Myometrial cell (primary cell): ENCODE data around the gene GEMIN7. TPM values are rescaled to one million over a fixed set of nuclear protein-coding genes. Genes with fewer than 3 reads are reported as not detected.

Source experiments
- total RNA-seq: library from RNA; depleted of rRNA; stranded (reverse); fragments of >200 nt; gene quantifications from 2 replicates; pipeline ENCODE4 v1.2.3, GENCODE V29; 2015

GEMIN7 gene, protein sequence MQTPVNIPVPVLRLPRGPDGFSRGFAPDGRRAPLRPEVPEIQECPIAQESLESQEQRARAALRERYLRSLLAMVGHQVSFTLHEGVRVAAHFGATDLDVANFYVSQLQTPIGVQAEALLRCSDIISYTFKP
- 18.5 and 23.2 TPM in 2 replicates for total RNA-seq

GRCh38 chr19:45079063-45079910 is at the start of gene GEMIN7:
Gene GEMIN7, plus strand, starts transcription at chr19:45079260. Its CDS starts 10,855 bp downstream, at chr19:45090115.

DNA sequence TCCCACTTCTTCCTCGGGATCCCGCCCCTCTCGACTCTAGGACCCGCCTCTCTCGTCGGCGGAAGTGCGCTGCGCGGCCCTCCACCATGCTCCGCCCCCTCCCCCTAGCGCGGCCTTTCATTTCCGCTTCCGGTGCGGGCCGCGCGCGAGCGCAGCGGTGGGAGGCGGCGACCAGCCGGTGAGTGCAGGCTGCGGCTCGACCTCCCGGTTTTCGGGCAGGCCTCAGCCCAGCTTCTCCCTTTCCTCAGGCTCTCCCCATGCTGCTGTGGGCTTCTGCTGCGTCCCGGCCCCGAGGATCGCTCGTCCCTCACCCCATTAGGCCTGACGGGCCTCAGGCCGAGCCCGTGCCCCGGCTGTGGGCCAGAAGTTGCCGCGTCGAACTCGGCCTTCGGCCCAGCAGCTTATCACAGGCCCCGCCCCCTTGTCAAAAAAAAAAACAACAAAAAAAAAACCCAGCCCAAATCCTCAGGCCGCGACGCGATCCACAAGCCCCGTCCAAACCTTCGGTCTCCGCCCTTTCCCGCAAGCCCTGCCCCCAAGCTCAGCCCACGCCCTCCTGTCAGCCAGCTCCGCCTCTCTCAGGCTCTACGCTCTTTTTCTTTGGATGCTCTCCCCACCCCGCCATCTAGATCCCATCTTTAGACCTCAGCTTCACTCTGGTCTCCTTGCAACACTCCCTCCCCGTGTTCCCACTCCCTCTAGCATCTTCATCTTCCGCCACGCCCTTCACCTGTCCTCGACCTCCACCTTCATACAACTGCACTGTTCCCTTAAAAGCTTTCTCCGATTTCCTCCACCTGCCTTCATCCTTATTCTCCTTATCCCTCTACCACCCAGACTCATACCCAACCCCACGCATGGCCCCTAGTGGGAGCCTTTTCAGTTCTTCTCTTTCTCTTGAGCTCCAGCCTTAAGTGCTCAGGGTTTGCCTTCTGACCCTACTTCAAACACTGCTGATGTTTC is 39.8 kb upstream of the GEMIN7 start, which contains the start of gene CLASRP:
Gene CLASRP (plus strand): TSS at position 115 of the 963 bp plus-strand sequence. CDS start 1,168 bp downstream, outside the sequence.

DNA sequence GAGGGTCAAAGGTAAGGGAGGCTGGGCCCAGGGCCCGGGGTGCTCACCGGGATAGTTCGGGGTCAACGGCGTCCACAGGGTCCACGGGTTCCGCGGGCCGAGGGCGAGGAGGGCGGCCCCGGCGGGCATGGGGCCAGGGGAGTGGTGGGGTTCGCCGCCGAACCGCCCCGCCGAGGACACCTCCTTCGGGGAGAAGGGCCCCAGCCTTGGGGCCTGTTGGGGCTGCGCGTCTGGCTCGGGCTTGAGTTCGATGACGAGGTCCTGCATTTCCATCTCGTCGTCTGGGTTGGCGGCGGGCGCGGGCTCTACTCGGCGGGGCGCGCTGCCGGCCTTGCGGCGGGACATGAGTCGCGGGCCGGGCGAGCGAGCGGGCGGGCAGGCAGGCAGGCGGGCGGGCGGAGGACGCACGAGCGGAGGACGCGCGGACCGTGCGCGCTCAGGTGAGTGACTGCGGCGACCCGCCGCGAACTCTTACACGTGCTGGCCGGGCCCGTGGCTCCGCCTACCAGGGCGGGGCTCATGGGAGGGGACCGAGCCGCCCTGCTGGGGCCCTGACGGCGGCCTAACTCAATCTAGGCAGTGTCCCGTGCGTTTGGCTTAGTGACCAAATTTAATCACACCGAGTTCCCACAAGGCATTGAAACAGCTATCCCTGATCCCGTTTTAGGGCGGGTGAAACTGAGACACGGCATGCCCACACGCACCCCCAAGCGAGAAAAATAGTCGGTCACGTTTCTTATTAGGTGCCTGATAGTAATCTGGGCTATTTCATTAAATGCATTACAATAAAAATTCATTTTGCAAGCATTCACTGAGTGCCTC is 2.8 kb upstream of the GEMIN7 start, which contains the start of gene ZNF296:
Gene ZNF296 (minus strand): TSS at position 450 of the 822 bp plus-strand sequence. CDS start 105 bp downstream, at position 345.

GRCh38 chr19:45092747-45093678 is 14.0 kb downstream of the GEMIN7 start, which contains the start of gene PPP1R37:
Gene PPP1R37, plus strand, starts transcription at chr19:45093179. Its CDS starts 147 bp downstream, at chr19:45093326.

Other genes starting within 250 kb of the GEMIN7 start
- 246 and 247 TPM in 2 replicates for gene NECTIN2, start 233.0 kb upstream of the GEMIN7 start, total RNA-seq
- 70.3 and 96.9 TPM in 2 replicates for gene TOMM40, start 188.0 kb upstream of the GEMIN7 start, total RNA-seq
- gene APOE, start 173.5 kb upstream of the GEMIN7 start, total RNA-seq, result 11.8 and 21.4 TPM in 2 replicates
- gene APOC1, start 164.7 kb upstream of the GEMIN7 start, total RNA-seq, result 6.6 and 16.7 TPM in 2 replicates
- gene APOC4, start 137.0 kb upstream of the GEMIN7 start, total RNA-seq, result not detected in 2 replicates
- gene APOC2, start 133.2 kb upstream of the GEMIN7 start, total RNA-seq, result not detected in 2 replicates
- gene CLPTM1, start 123.9 kb upstream of the GEMIN7 start, total RNA-seq, result 42.7 and 82.2 TPM in 2 replicates
- gene RELB, start 77.8 kb upstream of the GEMIN7 start, total RNA-seq, result 14.9 and 21.9 TPM in 2 replicates
- gene CLASRP, start 40.2 kb upstream of the GEMIN7 start, total RNA-seq, result 37.4 and 38.6 TPM in 2 replicates
- gene ZNF296, start 2.8 kb upstream of the GEMIN7 start, total RNA-seq, result 1.9 TPM in 1 of 2 replicates, not detected in the other
- 29.2 and 37.8 TPM in 2 replicates for gene PPP1R37, start 13.9 kb downstream of the GEMIN7 start, total RNA-seq
- under 0.01 TPM in 1 of 2 replicates, not detected in the other for gene NKPD1, start 81.7 kb downstream of the GEMIN7 start, total RNA-seq
- gene TRAPPC6A, start 99.0 kb downstream of the GEMIN7 start, total RNA-seq, result 13.1 and 14.7 TPM in 2 replicates
- gene BLOC1S3, start 99.5 kb downstream of the GEMIN7 start, total RNA-seq, result 3.2 and 7.8 TPM in 2 replicates
- not detected in 2 replicates for gene EXOC3L2, start 166.1 kb downstream of the GEMIN7 start, total RNA-seq
- 15.4 and 21.3 TPM in 2 replicates for gene MARK4, start 172.0 kb downstream of the GEMIN7 start, total RNA-seq
- under 0.01 TPM in 1 of 2 replicates, not detected in the other for gene CKM, start 243.6 kb downstream of the GEMIN7 start, total RNA-seq